ENCODE data around the gene SMCO4.
A peak's percentile ranks its signal among the peaks of the same experiment; 100 is the strongest.

The SMCO4 gene

DNA sequence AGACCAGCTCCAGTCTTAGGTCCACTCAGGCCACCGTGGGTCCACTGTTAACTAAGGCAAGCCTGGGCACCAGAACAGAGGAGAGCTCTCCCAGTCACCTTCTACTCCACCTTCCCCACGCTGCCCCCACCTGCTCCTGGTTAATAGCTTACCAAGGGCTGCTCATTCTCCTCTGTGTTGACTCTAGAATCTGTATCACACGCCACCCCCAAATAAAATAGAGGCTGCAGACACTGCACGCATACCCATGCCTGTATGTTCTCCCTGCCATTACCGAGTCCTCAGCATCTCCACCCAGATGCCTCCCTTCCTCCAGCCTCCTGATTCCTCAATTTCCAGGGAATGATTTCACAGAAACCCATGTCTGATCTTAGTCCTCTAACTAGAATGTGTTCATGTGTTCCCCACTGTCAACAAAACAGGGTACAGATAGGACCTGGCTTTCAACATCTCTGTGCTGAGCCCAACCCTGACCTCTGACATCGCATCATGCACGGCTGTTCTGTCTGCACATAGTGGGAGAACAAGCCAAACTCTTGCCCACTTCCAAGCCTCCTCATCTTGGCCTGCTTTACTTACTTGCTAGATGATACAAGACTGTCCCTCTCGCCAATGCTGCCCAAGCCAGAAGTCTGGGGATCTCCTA lies 49.8 kb downstream of the SMCO4 start:
- DNase-seq, result no peak
- Histone ChIP-seq H3K27ac (ENCODE audit: low read depth, low read length) (no peak overlapping the region), H4K8ac (ENCODE audit: low read depth, low read length) (no peak overlapping the region), H3K4me2 (ENCODE audit: low read length) (no peak overlapping the region), H3K9me3 (ENCODE audit: insufficient read depth, low read depth, low read length) (peaks cover 1% of the 10 kb centered on the region), H2BK12ac (ENCODE audit: low read length) (no peak overlapping the region), H3K4me1 (ENCODE audit: control insufficient read depth in 1 of 2, insufficient read depth in 2 of 2, low read length in 2 of 2) (peaks cover 2 to 6% of the 10 kb centered on the region in 2 experiments), H3K79me1 (ENCODE audit: low read length) (no peaks in the 10 kb centered on the region), H3K4me3 (ENCODE audit: low read depth, low read length) (no peak overlapping the region), H3K18ac (ENCODE audit: low read length) (no peak overlapping the region), H3K79me2 (ENCODE audit: control insufficient read depth, insufficient read depth, low read length, poor library complexity) (no peaks in the 10 kb centered on the region), H2BK5ac (ENCODE audit: low read depth, low read length, poor library complexity) (no peak overlapping the region), H3K9ac (ENCODE audit: low read length) (no peak overlapping the region), H4K12ac (ENCODE audit: low read depth, low read length) (no peak overlapping the region), H3K4ac (ENCODE audit: low read depth, low read length) (no peak overlapping the region), H4K91ac (ENCODE audit: low read depth, low read length) (no peak overlapping the region), H3K23ac (ENCODE audit: low read length) (no peak overlapping the region), H2AFZ (ENCODE audit: insufficient read depth, low read length, poor library complexity) (no peak overlapping the region), H2BK120ac (ENCODE audit: insufficient read depth, low read length, poor library complexity) (no peak overlapping the region), H3K14ac (ENCODE audit: low read length) (no peak overlapping the region), H3K27me3 (ENCODE audit: insufficient read depth, low read length) (no peaks in the 10 kb centered on the region), H3K36me3 (ENCODE audit: control insufficient read depth in 1 of 2, insufficient read depth in 2 of 2, low read length in 2 of 2) (peaks cover 0 to 2% of the 10 kb centered on the region in 2 experiments), H2AK5ac (ENCODE audit: low read length) (no peak overlapping the region)
- WGBS (ENCODE audit: extremely low coverage, insufficient coverage, insufficient read length), result no CpG with 5 or more reads among the region's 8 CpGs

DNA sequence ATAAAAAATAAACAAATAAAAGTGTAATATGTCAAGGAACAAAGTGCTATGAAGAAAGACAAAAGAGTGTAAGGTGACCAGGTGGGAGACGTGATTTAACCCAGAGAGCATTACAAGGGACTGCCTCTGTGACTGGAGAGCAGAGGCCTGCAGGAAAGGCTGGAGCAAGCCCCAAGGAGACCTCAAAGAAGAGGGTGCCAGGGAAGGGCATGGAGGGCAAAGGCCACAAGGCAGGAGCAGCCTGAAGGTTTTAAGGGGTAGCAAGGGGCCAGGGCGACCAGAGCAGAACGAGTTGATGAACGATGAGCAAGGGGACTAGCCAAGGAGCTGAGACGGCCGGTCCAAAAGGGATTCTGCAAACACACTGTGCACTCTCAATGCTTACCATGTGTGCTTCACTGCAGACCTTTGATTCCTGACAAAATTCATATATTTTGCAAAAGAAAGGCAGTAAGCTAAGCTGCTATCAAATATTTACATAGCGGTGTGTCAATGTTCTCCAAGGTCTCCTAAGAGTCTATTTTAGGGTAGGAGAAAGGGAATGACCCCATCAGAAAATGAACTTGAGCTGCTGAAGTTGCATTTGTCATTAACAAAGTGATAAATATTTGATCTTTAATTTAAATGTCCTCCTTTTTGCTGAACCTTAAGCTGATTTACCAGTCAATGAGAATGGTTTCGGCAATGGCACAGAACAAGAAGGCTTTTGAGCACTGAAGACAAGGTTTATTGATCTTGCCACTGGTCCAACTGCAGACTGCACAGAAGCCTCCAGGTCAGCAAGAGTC lies 50.5 kb downstream of the SMCO4 start:
- DNase-seq, result no peak
- no peak overlapping the region for H2AFZ ChIP-seq (ENCODE audit: insufficient read depth, low read length, poor library complexity)

DNA sequence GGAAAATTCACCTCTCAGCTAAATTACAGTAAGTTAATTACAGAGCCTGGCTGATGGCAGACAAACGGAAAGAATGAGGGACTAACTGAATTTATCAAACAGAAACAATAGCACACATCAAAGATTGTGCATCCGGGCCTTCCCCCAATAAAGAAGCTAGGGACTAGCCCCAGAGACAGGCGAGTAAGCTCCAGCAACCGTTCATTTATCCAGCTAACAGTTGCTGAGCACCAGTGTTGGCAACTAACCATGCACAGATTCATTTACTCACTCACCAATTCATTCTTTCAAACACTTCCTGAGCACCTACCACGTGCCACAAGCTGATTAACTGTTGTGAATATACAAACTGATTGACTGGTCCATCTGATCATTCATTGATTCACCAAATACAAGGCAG lies 51.2 kb downstream of the SMCO4 start:
- Histone ChIP-seq H2BK120ac (ENCODE audit: insufficient read depth, low read length, poor library complexity) (no peak overlapping the region), H3K4me2 (ENCODE audit: low read length) (no peak overlapping the region), H3K79me2 (ENCODE audit: control insufficient read depth, insufficient read depth, low read length, poor library complexity) (no peaks in the 10 kb centered on the region), H4K12ac (ENCODE audit: low read depth, low read length) (no peak overlapping the region), H3K14ac (ENCODE audit: low read length) (no peak overlapping the region), H4K8ac (ENCODE audit: low read depth, low read length) (no peak overlapping the region), H2BK5ac (ENCODE audit: low read depth, low read length, poor library complexity) (no peak overlapping the region), H2BK12ac (ENCODE audit: low read length) (no peak overlapping the region), H3K27me3 (ENCODE audit: insufficient read depth, low read length) (no peaks in the 10 kb centered on the region), H3K9me3 (ENCODE audit: insufficient read depth, low read depth, low read length) (peaks cover 1% of the 10 kb centered on the region), H3K4ac (ENCODE audit: low read depth, low read length) (no peak overlapping the region), H2AFZ (ENCODE audit: insufficient read depth, low read length, poor library complexity) (no peak overlapping the region), H3K9ac (ENCODE audit: low read length) (no peak overlapping the region), H3K36me3 (ENCODE audit: control insufficient read depth in 1 of 2, insufficient read depth in 2 of 2, low read length in 2 of 2) (no peaks in the 10 kb centered on the region), H3K18ac (ENCODE audit: low read length) (no peak overlapping the region), H4K91ac (ENCODE audit: low read depth, low read length) (no peak overlapping the region), H3K4me3 (ENCODE audit: low read depth, low read length) (no peak overlapping the region), H3K23ac (ENCODE audit: low read length) (no peak overlapping the region), H2AK5ac (ENCODE audit: low read length) (no peak overlapping the region), H3K4me1 (ENCODE audit: control insufficient read depth in 1 of 2, insufficient read depth in 2 of 2, low read length in 2 of 2) (peaks cover 0 to 4% of the 10 kb centered on the region in 2 experiments), H3K79me1 (ENCODE audit: low read length) (no peaks in the 10 kb centered on the region), H3K27ac (ENCODE audit: low read depth, low read length) (no peak overlapping the region)
- WGBS (ENCODE audit: extremely low coverage, insufficient coverage, insufficient read length), result no CpG with 5 or more reads among the region's 5 CpGs
- no peak for DNase-seq

More for the DNA sequence above, 50.5 kb downstream of the SMCO4 start:
- Histone ChIP-seq H4K8ac (ENCODE audit: low read depth, low read length) (no peak overlapping the region), H3K4me2 (ENCODE audit: low read length) (no peak overlapping the region), H2BK12ac (ENCODE audit: low read length) (no peak overlapping the region), H3K4ac (ENCODE audit: low read depth, low read length) (no peak overlapping the region), H3K79me2 (ENCODE audit: control insufficient read depth, insufficient read depth, low read length, poor library complexity) (no peaks in the 10 kb centered on the region), H3K79me1 (ENCODE audit: low read length) (no peaks in the 10 kb centered on the region), H3K4me3 (ENCODE audit: low read depth, low read length) (no peak overlapping the region), H3K27me3 (ENCODE audit: insufficient read depth, low read length) (no peaks in the 10 kb centered on the region), H2AK5ac (ENCODE audit: low read length) (no peak overlapping the region), H2BK120ac (ENCODE audit: insufficient read depth, low read length, poor library complexity) (no peak overlapping the region), H3K18ac (ENCODE audit: low read length) (no peak overlapping the region), H3K27ac (ENCODE audit: low read depth, low read length) (no peak overlapping the region), H3K23ac (ENCODE audit: low read length) (no peak overlapping the region), H3K4me1 (ENCODE audit: control insufficient read depth in 1 of 2, insufficient read depth in 2 of 2, low read length in 2 of 2) (peaks cover 0 to 4% of the 10 kb centered on the region in 2 experiments), H3K9ac (ENCODE audit: low read length) (no peak overlapping the region), H4K91ac (ENCODE audit: low read depth, low read length) (no peak overlapping the region), H4K12ac (ENCODE audit: low read depth, low read length) (no peak overlapping the region), H2BK5ac (ENCODE audit: low read depth, low read length, poor library complexity) (no peak overlapping the region), H3K9me3 (ENCODE audit: insufficient read depth, low read depth, low read length) (peaks cover 1% of the 10 kb centered on the region), H3K36me3 (ENCODE audit: control insufficient read depth in 1 of 2, insufficient read depth in 2 of 2, low read length in 2 of 2) (peaks cover 0 to 2% of the 10 kb centered on the region in 2 experiments), H3K14ac (ENCODE audit: low read length) (no peak overlapping the region)
- WGBS (ENCODE audit: extremely low coverage, insufficient coverage, insufficient read length), result no CpG with 5 or more reads among the region's 8 CpGs

DNA sequence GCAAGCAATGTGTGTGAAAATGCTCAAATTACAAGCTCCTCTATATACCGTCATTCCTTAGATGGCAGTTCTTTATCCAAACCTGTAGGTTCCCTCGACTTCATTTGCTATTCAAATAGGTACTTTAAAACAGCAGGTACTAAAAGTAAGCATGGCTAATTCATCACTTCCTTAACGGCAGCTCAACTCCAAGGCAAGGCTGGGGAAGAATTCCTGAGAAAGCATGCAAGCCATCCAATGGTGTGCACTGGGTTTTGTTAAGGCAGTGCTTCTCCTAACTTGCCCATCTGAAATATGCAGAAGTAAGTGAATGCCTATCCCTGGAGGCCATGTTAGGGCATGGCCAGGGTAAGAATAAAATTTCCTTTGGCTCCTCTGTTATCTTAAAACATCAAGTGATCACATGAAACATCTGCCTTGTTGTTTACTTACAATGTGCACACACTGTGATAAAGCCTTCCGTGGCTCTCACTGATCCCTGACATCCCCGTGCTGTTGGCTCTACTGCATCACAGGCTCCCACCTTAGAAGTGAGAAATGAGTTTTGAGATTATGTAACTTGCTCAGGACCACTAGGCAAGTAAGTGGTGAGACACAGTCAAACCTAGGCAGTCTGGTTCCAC lies 52.1 kb downstream of the SMCO4 start:
- Histone ChIP-seq H2BK12ac (ENCODE audit: low read length) (no peak overlapping the region), H4K12ac (ENCODE audit: low read depth, low read length) (no peak overlapping the region), H3K27ac (ENCODE audit: low read depth, low read length) (no peak overlapping the region), H3K4me2 (ENCODE audit: low read length) (no peak overlapping the region), H2BK5ac (ENCODE audit: low read depth, low read length, poor library complexity) (no peak overlapping the region), H3K79me2 (ENCODE audit: control insufficient read depth, insufficient read depth, low read length, poor library complexity) (no peaks in the 10 kb centered on the region), H3K36me3 (ENCODE audit: control insufficient read depth in 1 of 2, insufficient read depth in 2 of 2, low read length in 2 of 2) (no peaks in the 10 kb centered on the region), H2AFZ (ENCODE audit: insufficient read depth, low read length, poor library complexity) (no peak overlapping the region), H3K27me3 (ENCODE audit: insufficient read depth, low read length) (no peaks in the 10 kb centered on the region), H2BK120ac (ENCODE audit: insufficient read depth, low read length, poor library complexity) (no peak overlapping the region), H3K4me3 (ENCODE audit: low read depth, low read length) (no peak overlapping the region), H3K4me1 (ENCODE audit: control insufficient read depth in 1 of 2, insufficient read depth in 2 of 2, low read length in 2 of 2) (peaks cover 0 to 4% of the 10 kb centered on the region in 2 experiments), H2AK5ac (ENCODE audit: low read length) (no peak overlapping the region), H4K8ac (ENCODE audit: low read depth, low read length) (no peak overlapping the region), H3K9me3 (ENCODE audit: insufficient read depth, low read depth, low read length) (peaks cover 1% of the 10 kb centered on the region), H3K23ac (ENCODE audit: low read length) (no peak overlapping the region), H4K91ac (ENCODE audit: low read depth, low read length) (no peak overlapping the region), H3K18ac (ENCODE audit: low read length) (no peak overlapping the region), H3K4ac (ENCODE audit: low read depth, low read length) (no peak overlapping the region), H3K9ac (ENCODE audit: low read length) (no peak overlapping the region), H3K79me1 (ENCODE audit: low read length) (no peaks in the 10 kb centered on the region), H3K14ac (ENCODE audit: low read length) (no peak overlapping the region)
- no CpG with 5 or more reads among the region's 5 CpGs for WGBS (ENCODE audit: extremely low coverage, insufficient coverage, insufficient read length)
- DNase-seq, result peak in 1 of 2 donors; percentile 10

Measured in trophoblast cell (in vitro differentiated cells and primary cell).